NB4 (cell line): ENCODE results near the gene FANCG.

Experiments used
- CTCF ChIP-seq: IDR thresholded peaks from one replicate; pipeline ENCODE4 v1.5.1; 2012; ENCODE audit warnings: low read depth, low read length
- POLR2A ChIP-seq: IDR thresholded peaks from 2 replicates; pipeline ENCODE4 v1.6.1; 2011; ENCODE audit warnings: mild to moderate bottlenecking; ENCODE audit not compliant: insufficient read length; ENCODE audit errors: extremely low read depth

GRCh38 chr9:35110327-35110761, 30.6 kb upstream of the FANCG start:
- TF ChIP-seq CTCF (no peak), POLR2A (no peak)
